ENCODE results near the gene ZMYND11.

DNA sequence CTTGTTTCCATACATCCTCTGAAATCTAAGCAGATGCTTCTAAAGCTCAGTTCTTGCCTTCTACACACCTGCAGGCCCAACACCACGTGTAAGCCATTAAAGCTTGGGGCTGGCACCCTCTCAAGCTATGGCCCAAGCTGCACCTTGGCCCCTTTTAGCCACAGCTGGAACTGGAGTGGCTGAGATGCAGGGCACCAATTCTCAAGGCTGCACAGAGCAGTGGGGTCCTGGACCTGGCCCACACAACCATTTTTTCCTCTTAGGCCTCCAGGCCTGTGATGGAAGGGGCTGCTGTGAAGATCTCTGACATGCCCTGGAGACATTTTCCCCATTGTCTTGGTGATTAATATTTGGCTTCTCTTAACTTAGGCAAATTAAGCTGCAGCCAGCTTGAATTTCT is 38.8 kb upstream of the ZMYND11 start:
- TF ChIP-seq RAD21 (CRISPR knock-in tag; conservative IDR thresholded peaks at IDR 0.05 in 1 of 2, IDR thresholded peaks at IDR 0.05 in 1 of 2) (no peak), KDM1A (IDR thresholded peaks at IDR 0.05) (no peak), EZH2 (IDR thresholded peaks at IDR 0.05; ENCODE audit: borderline replicate concordance, low read depth, low read length) (no peak), SIN3A (IDR thresholded peaks at IDR 0.05; ENCODE audit: borderline replicate concordance in 2 of 2, control insufficient read depth in 1 of 2, low read depth in 2 of 2, low read length in 2 of 2) (no peak), ZNF324 (CRISPR knock-in tag; IDR thresholded peaks at IDR 0.05) (no peak), POLR2A (conservative IDR thresholded peaks at IDR 0.05) (no peak)
- TF ChIP-seq, protein P1, sequence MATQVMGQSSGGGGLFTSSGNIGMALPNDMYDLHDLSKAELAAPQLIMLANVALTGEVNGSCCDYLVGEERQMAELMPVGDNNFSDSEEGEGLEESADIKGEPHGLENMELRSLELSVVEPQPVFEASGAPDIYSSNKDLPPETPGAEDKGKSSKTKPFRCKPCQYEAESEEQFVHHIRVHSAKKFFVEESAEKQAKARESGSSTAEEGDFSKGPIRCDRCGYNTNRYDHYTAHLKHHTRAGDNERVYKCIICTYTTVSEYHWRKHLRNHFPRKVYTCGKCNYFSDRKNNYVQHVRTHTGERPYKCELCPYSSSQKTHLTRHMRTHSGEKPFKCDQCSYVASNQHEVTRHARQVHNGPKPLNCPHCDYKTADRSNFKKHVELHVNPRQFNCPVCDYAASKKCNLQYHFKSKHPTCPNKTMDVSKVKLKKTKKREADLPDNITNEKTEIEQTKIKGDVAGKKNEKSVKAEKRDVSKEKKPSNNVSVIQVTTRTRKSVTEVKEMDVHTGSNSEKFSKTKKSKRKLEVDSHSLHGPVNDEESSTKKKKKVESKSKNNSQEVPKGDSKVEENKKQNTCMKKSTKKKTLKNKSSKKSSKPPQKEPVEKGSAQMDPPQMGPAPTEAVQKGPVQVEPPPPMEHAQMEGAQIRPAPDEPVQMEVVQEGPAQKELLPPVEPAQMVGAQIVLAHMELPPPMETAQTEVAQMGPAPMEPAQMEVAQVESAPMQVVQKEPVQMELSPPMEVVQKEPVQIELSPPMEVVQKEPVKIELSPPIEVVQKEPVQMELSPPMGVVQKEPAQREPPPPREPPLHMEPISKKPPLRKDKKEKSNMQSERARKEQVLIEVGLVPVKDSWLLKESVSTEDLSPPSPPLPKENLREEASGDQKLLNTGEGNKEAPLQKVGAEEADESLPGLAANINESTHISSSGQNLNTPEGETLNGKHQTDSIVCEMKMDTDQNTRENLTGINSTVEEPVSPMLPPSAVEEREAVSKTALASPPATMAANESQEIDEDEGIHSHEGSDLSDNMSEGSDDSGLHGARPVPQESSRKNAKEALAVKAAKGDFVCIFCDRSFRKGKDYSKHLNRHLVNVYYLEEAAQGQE (IDR thresholded peaks at IDR 0.05; ENCODE audit: borderline replicate concordance): no peak
- TF ChIP-seq, protein P1 (CRISPR knock-in tag; IDR thresholded peaks at IDR 0.05; ENCODE audit: low read depth): no peak
- TF ChIP-seq, protein P2, sequence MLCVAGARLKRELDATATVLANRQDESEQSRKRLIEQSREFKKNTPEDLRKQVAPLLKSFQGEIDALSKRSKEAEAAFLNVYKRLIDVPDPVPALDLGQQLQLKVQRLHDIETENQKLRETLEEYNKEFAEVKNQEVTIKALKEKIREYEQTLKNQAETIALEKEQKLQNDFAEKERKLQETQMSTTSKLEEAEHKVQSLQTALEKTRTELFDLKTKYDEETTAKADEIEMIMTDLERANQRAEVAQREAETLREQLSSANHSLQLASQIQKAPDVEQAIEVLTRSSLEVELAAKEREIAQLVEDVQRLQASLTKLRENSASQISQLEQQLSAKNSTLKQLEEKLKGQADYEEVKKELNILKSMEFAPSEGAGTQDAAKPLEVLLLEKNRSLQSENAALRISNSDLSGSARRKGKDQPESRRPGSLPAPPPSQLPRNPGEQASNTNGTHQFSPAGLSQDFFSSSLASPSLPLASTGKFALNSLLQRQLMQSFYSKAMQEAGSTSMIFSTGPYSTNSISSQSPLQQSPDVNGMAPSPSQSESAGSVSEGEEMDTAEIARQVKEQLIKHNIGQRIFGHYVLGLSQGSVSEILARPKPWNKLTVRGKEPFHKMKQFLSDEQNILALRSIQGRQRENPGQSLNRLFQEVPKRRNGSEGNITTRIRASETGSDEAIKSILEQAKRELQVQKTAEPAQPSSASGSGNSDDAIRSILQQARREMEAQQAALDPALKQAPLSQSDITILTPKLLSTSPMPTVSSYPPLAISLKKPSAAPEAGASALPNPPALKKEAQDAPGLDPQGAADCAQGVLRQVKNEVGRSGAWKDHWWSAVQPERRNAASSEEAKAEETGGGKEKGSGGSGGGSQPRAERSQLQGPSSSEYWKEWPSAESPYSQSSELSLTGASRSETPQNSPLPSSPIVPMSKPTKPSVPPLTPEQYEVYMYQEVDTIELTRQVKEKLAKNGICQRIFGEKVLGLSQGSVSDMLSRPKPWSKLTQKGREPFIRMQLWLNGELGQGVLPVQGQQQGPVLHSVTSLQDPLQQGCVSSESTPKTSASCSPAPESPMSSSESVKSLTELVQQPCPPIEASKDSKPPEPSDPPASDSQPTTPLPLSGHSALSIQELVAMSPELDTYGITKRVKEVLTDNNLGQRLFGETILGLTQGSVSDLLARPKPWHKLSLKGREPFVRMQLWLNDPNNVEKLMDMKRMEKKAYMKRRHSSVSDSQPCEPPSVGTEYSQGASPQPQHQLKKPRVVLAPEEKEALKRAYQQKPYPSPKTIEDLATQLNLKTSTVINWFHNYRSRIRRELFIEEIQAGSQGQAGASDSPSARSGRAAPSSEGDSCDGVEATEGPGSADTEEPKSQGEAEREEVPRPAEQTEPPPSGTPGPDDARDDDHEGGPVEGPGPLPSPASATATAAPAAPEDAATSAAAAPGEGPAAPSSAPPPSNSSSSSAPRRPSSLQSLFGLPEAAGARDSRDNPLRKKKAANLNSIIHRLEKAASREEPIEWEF (CRISPR knock-in tag; IDR thresholded peaks at IDR 0.05): no peak

Measured in K562 (cell line).